Measurements from ENCODE around the gene FAAH. TPM values are rescaled to one million over a fixed set of nuclear protein-coding genes. Genes with fewer than 3 reads are reported as not detected.

Gene FAAH
- polyA plus RNA-seq, 1 of the 3 experiments (the other 2 are of a cell fraction): 1.2 TPM

- H3K79me2 ChIP-seq (ENCODE audit: insufficient read depth): no peaks in the 10 kb centered on the region
- H3K4me3 ChIP-seq (ENCODE audit: low read depth in 2 of 2, low read length in 1 of 2): peak overlapping the region in 1 of 2 experiments; percentile 12; a peak in 1 of 4 replicates
- peak; percentile 77 for DNase-seq
- ChIA-PET POLR2A (no interaction called here), CTCF (interaction anchor here (1.3 to 11.5 kb wide), 19 partner anchors 10 to 276 kb away, joined by 3 to 496 read pairs (median 23); partner anchors contain the start of gene DMBX1)
- H3K27ac ChIP-seq (ENCODE audit: low read depth in 2 of 2, low read length in 1 of 2): no peak overlapping the region
- no peaks in the 10 kb centered on the region for H3K36me3 ChIP-seq (replicated peaks in 1 of 2; ENCODE audit: control insufficient read depth in 1 of 2, insufficient read depth in 2 of 2, low read length in 1 of 2)
- TF ChIP-seq, protein P1, sequence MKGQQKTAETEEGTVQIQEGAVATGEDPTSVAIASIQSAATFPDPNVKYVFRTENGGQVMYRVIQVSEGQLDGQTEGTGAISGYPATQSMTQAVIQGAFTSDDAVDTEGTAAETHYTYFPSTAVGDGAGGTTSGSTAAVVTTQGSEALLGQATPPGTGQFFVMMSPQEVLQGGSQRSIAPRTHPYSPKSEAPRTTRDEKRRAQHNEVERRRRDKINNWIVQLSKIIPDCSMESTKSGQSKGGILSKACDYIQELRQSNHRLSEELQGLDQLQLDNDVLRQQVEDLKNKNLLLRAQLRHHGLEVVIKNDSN (IDR thresholded peaks at IDR 0.05; ENCODE audit: borderline replicate concordance, low read depth): no peak
- TF ChIP-seq GATA2 (CRISPR knock-in tag; IDR thresholded peaks at IDR 0.05) (no peak), EZH2phosphoT487 (IDR thresholded peaks at IDR 0.05; ENCODE audit: borderline replicate concordance, low read depth) (no peak), TCF12 (IDR thresholded peaks at IDR 0.05) (no peak), RFX5 (IDR thresholded peaks at IDR 0.05; ENCODE audit: low read length) (no peak), POLR2AphosphoS5 (IDR thresholded peaks at IDR 0.05; ENCODE audit: low read depth, low read length) (no peak), ELF1 (IDR thresholded peaks at IDR 0.05) (no peak), FOXM1 (IDR thresholded peaks at IDR 0.05; ENCODE audit: low read depth) (no peak), TEAD4 (IDR thresholded peaks at IDR 0.05; ENCODE audit: borderline replicate concordance, insufficient read depth) (no peak)
- no peaks in the 10 kb centered on the region for H3K9me3 ChIP-seq
- no peak overlapping the region for H3K9ac ChIP-seq
- H3K9me2 ChIP-seq: no peaks in the 10 kb centered on the region
- H3K4me2 ChIP-seq: no peak overlapping the region
- 50% methylated on average over 43 of the region's 76 CpGs for WGBS (ENCODE audit: low lambda C conversion rate)
- no peaks in the 10 kb centered on the region for H3F3A ChIP-seq (replicated peaks; ENCODE audit: insufficient read depth)
- H4K20me1 ChIP-seq (ENCODE audit: insufficient read depth): no peaks in the 10 kb centered on the region
- peaks cover 17% of the 10 kb centered on the region; the same call in 1 of the 2 replicates for H3K27me3 ChIP-seq (ENCODE audit: insufficient read depth)
- H3K4me1 ChIP-seq (ENCODE audit: control insufficient read depth in 1 of 2, insufficient read depth in 2 of 2, low read depth in 1 of 2, low read length in 1 of 2): peaks cover 0 to 10% of the 10 kb centered on the region in 2 experiments; a peak in 1 of 4 replicates
- no peak overlapping the region for H2AFZ ChIP-seq (ENCODE audit: low read depth)
Measured at GRCh38 chr1:46448109-46448911, 54.2 kb downstream of the FAAH start.

DNA sequence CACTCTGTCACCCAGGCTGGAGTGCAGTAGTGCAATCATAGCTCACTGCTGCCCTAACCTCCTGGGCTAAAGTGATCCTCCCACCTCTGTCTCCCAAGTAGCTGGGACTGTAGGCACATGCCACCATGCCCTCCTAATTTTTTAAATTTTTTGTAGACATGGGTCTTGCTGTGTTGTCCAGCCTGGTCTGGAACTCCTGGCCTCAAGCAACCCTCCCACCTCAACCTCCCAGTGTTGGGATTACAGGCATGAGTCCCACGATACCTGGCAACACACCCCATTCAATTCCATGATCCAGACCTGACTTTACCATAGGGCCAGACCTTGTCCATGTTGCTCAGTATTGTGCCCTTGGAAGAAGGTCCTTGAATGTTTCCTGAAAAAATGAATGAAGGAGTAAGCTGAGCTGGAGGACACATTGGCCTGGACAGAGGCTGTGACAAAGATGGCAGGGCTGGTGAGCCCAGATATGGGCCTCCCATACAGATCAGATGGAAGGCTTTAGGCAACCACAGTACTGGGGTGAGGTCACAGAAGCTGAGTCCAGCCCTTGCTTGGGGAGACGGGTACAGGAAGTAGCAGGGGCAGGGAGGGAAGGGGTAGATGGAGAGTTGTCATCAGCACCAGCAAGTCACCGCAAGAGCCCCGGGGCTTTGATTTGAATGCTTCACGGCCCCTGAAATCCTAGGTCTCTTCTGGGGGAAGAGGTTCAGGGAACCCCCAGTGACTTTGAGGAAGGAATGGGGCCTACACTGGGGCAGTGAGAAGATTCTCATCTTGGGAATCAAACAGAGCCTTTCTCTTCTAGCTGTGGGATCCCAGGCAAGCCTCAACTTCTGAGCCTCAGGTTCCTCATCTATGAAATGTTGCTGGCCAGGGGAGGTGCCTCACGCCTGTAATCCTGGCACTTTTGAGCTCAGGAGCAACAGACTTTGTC lies 55.4 kb downstream of the FAAH start:
- H3K79me2 ChIP-seq (ENCODE audit: insufficient read depth): no peaks in the 10 kb centered on the region
- no peak overlapping the region for H2AFZ ChIP-seq (ENCODE audit: low read depth)
- no peaks in the 10 kb centered on the region for H3F3A ChIP-seq (replicated peaks; ENCODE audit: insufficient read depth)
- H4K20me1 ChIP-seq (ENCODE audit: insufficient read depth): no peaks in the 10 kb centered on the region
- H3K9me2 ChIP-seq: no peaks in the 10 kb centered on the region
- CTCF ChIA-PET: interaction anchor here (0.7 to 11.5 kb wide), 13 partner anchors 7 to 275 kb away, joined by 3 to 496 read pairs (median 6); a partner anchor contains a TSS
- peaks cover 17% of the 10 kb centered on the region; the same call in 1 of the 2 replicates for H3K27me3 ChIP-seq (ENCODE audit: insufficient read depth)
- 74% methylated on average over 5 of the region's 6 CpGs for WGBS (ENCODE audit: low lambda C conversion rate)
- POLR2A ChIA-PET: no interaction called here
- no peak overlapping the region for H3K27ac ChIP-seq (ENCODE audit: low read depth in 2 of 2, low read length in 1 of 2)
- peaks cover 0 to 10% of the 10 kb centered on the region in 2 experiments; a peak in 1 of 4 replicates for H3K4me1 ChIP-seq (ENCODE audit: control insufficient read depth in 1 of 2, insufficient read depth in 2 of 2, low read depth in 1 of 2, low read length in 1 of 2)
- no peak for TF ChIP-seq FOSL2 (IDR thresholded peaks at IDR 0.05; ENCODE audit: borderline replicate concordance, low read depth)
- TF ChIP-seq GABPA (IDR thresholded peaks at IDR 0.05; ENCODE audit: low read depth): no peak
- TF ChIP-seq REST (IDR thresholded peaks at IDR 0.05; ENCODE audit: low read depth, low read length): no peak
- no peak for TF ChIP-seq ELF1 (IDR thresholded peaks at IDR 0.05)
- TF ChIP-seq TCF12 (IDR thresholded peaks at IDR 0.05): no peak
- TF ChIP-seq SMC3 (IDR thresholded peaks at IDR 0.05; ENCODE audit: low read depth, low read length): no peak
- TF ChIP-seq MEF2A (IDR thresholded peaks at IDR 0.05; ENCODE audit: borderline replicate concordance, low read depth): no peak
- no peak for TF ChIP-seq FOXJ3 (CRISPR knock-in tag; IDR thresholded peaks at IDR 0.05)
- TF ChIP-seq, protein P1 (IDR thresholded peaks at IDR 0.05; ENCODE audit: borderline replicate concordance, low read depth): no peak
- no peak for TF ChIP-seq POLR2AphosphoS5 (IDR thresholded peaks at IDR 0.05; ENCODE audit: low read depth, low read length)
- no peak overlapping the region for H3K4me2 ChIP-seq
- no peaks in the 10 kb centered on the region for H3K9me3 ChIP-seq
- H3K4me3 ChIP-seq (ENCODE audit: low read depth in 2 of 2, low read length in 1 of 2): no peak overlapping the region
- no peak overlapping the region for H3K9ac ChIP-seq
- DNase-seq: no peak
- no peaks in the 10 kb centered on the region for H3K36me3 ChIP-seq (replicated peaks in 1 of 2; ENCODE audit: control insufficient read depth in 1 of 2, insufficient read depth in 2 of 2, low read length in 1 of 2)
